Activated CD4-positive, alpha-beta T cell treated with anti-CD3 and anti-CD28 coated beads, Interleukin-2, amount 10 ng/mL, durations not matched to agents 7 days and 5 days (primary cell): Measurements from ENCODE around the gene RTCB. TPM values are rescaled to one million over a fixed set of nuclear protein-coding genes. Genes with fewer than 3 reads are reported as not detected.

Experiments used
- CTCF ChIA-PET: fragments of 350-600 bp; sonication (Branson Sonifier 250); formaldehyde crosslinking; loops from one replicate; lab custom pipeline; 2021; ENCODE audit warnings: antibody characterized with exemption; lab: Charles Lee
- POLR2A ChIA-PET: fragments of 350-600 bp; sonication (Branson Sonifier 250); formaldehyde crosslinking; loops from one replicate; lab custom pipeline; 2021; ENCODE audit warnings: antibody characterized with exemption; lab: Charles Lee
- DNase-seq: peaks from one replicate; pipeline ENCODE4 v3.0.0-alpha.2; 2020
- H3K27ac Mint-ChIP-seq: one replicate; pipeline ENCODE4 v1.8.0; 2021; ENCODE audit warnings: mild to moderate bottlenecking, moderate library complexity, mixed read lengths
- H3K27me3 Mint-ChIP-seq: one replicate; pipeline ENCODE4 v1.8.0; 2021; ENCODE audit warnings: mixed read lengths
- H3K36me3 Mint-ChIP-seq: one replicate; pipeline ENCODE4 v1.8.0; 2021; ENCODE audit warnings: low read depth, mixed read lengths
- H3K4me1 Mint-ChIP-seq: one replicate; pipeline ENCODE4 v1.8.0; 2021; ENCODE audit warnings: mixed read lengths
- H3K4me3 Mint-ChIP-seq: one replicate; pipeline ENCODE4 v1.8.0; 2021; ENCODE audit warnings: mild to moderate bottlenecking, moderate library complexity, mixed read lengths
- H3K9me3 Mint-ChIP-seq: one replicate; pipeline ENCODE4 v1.8.0; 2021; ENCODE audit warnings: mixed read lengths
- total RNA-seq, 2 experiments: library from RNA; stranded (reverse); gene quantifications; one replicate each; pipeline ENCODE4 v1.2.3, GENCODE V29; 2021

Gene RTCB
- total RNA-seq, 2 experiments from 2014 or later: 49.1 to 58.5 TPM

GRCh38 chr22:32413719-32414118 lies 1.7 kb upstream of the RTCB start:
- ChIA-PET POLR2A (no interaction called here), CTCF (no interaction called here)
- Mint-ChIP-seq H3K27me3 (peaks cover 17% of the 10 kb centered on the region), H3K27ac (no peak overlapping the region), H3K9me3 (no peaks in the 10 kb centered on the region), H3K4me1 (peaks cover 41% of the 10 kb centered on the region), H3K4me3 (no peak overlapping the region), H3K36me3 (peaks cover 8% of the 10 kb centered on the region)
- DNase-seq: no peak

- Mint-ChIP-seq H3K27me3 (peaks cover 3% of the 10 kb centered on the region), H3K4me3 (peak overlapping the region; percentile 96), H3K9me3 (no peaks in the 10 kb centered on the region), H3K27ac (peak overlapping the region; percentile 94), H3K36me3 (peaks cover 29% of the 10 kb centered on the region), H3K4me1 (peaks cover 58% of the 10 kb centered on the region)
- DNase-seq: peak; percentile 12
- ChIA-PET POLR2A (interaction anchor here (0.7 to 1.4 kb wide), 2 partner anchors 64 to 438 kb away, joined by 3 to 6 read pairs; partner anchors contain the start of gene FBXO7), CTCF (interaction anchor here (0.7 to 1.6 kb wide), 6 partner anchors 11 to 746 kb away, joined by 3 to 4 read pairs (median 3); partner anchors contain the start of gene FBXO7)
These were observed 645 bp downstream of the RTCB start for GRCh38 chr22:32411402-32411801.

GRCh38 chr22:32410459-32410858 lies 1.6 kb downstream of the RTCB start:
- peaks cover 58% of the 10 kb centered on the region for H3K4me1 Mint-ChIP-seq
- H3K4me3 Mint-ChIP-seq: peak overlapping the region; percentile 96
- H3K27me3 Mint-ChIP-seq: no peaks in the 10 kb centered on the region
- ChIA-PET POLR2A (no interaction called here), CTCF (interaction anchor here (1.0 to 1.6 kb wide), 2 partner anchors 12 to 64 kb away, joined by 3 to 4 read pairs; partner anchors contain the start of gene FBXO7)
- no peak for DNase-seq
- H3K9me3 Mint-ChIP-seq: no peaks in the 10 kb centered on the region
- H3K36me3 Mint-ChIP-seq: peaks cover 36% of the 10 kb centered on the region
- H3K27ac Mint-ChIP-seq: peak overlapping the region; percentile 1

GRCh38 chr22:32409977-32410376 lies 2.1 kb downstream of the RTCB start:
- Mint-ChIP-seq H3K27ac (peak overlapping the region; percentile 1), H3K9me3 (no peaks in the 10 kb centered on the region), H3K27me3 (no peaks in the 10 kb centered on the region), H3K4me1 (peaks cover 58% of the 10 kb centered on the region), H3K36me3 (peaks cover 40% of the 10 kb centered on the region), H3K4me3 (peak overlapping the region; percentile 96)
- POLR2A ChIA-PET: no interaction called here
- no peak for DNase-seq
- CTCF ChIA-PET: interaction anchor here (0.7 kb wide), 1 partner anchor 68 kb away, joined by 3 read pairs; no protein-coding TSS in a partner anchor

- POLR2A ChIA-PET: no interaction called here
- no peaks in the 10 kb centered on the region for H3K9me3 Mint-ChIP-seq
- no peak for DNase-seq
- no peak overlapping the region for H3K4me3 Mint-ChIP-seq
- peaks cover 44% of the 10 kb centered on the region for H3K36me3 Mint-ChIP-seq
- H3K27me3 Mint-ChIP-seq: no peaks in the 10 kb centered on the region
- H3K27ac Mint-ChIP-seq: peak overlapping the region; percentile 46
- CTCF ChIA-PET: interaction anchor here (1.1 kb wide), 1 partner anchor 17 kb away, joined by 3 read pairs; no protein-coding TSS in a partner anchor
- H3K4me1 Mint-ChIP-seq: peaks cover 49% of the 10 kb centered on the region
These were observed 4.1 kb downstream of the RTCB start for GRCh38 chr22:32407936-32408335.

GRCh38 chr22:32407312-32407711 lies 4.7 kb downstream of the RTCB start:
- peaks cover 43% of the 10 kb centered on the region for H3K4me1 Mint-ChIP-seq
- no peaks in the 10 kb centered on the region for H3K9me3 Mint-ChIP-seq
- ChIA-PET POLR2A (no interaction called here), CTCF (no interaction called here)
- peaks cover 44% of the 10 kb centered on the region for H3K36me3 Mint-ChIP-seq
- no peaks in the 10 kb centered on the region for H3K27me3 Mint-ChIP-seq
- DNase-seq: no peak
- H3K27ac Mint-ChIP-seq: peak overlapping the region; percentile 81
- H3K4me3 Mint-ChIP-seq: no peak overlapping the region

- H3K4me1 Mint-ChIP-seq: peaks cover 21% of the 10 kb centered on the region
- H3K27me3 Mint-ChIP-seq: no peaks in the 10 kb centered on the region
- CTCF ChIA-PET: no interaction called here
- H3K27ac Mint-ChIP-seq: no peak overlapping the region
- H3K4me3 Mint-ChIP-seq: no peak overlapping the region
- no peak for DNase-seq
- H3K9me3 Mint-ChIP-seq: no peaks in the 10 kb centered on the region
- POLR2A ChIA-PET: no interaction called here
- peaks cover 56% of the 10 kb centered on the region for H3K36me3 Mint-ChIP-seq
These were observed 8.0 kb downstream of the RTCB start for GRCh38 chr22:32404021-32404420.

GRCh38 chr22:32401486-32401885 lies 10.6 kb downstream of the RTCB start:
- H3K36me3 Mint-ChIP-seq: peaks cover 47% of the 10 kb centered on the region
- H3K27ac Mint-ChIP-seq: no peak overlapping the region
- CTCF ChIA-PET: interaction anchor here (2.0 kb wide), 1 partner anchor 431 kb away, joined by 4 read pairs; no protein-coding TSS in a partner anchor
- H3K4me3 Mint-ChIP-seq: no peak overlapping the region
- DNase-seq: no peak
- POLR2A ChIA-PET: no interaction called here
- H3K9me3 Mint-ChIP-seq: no peaks in the 10 kb centered on the region
- peaks cover 2% of the 10 kb centered on the region for H3K4me1 Mint-ChIP-seq
- H3K27me3 Mint-ChIP-seq: no peaks in the 10 kb centered on the region

GRCh38 chr22:32396746-32397145 lies 15.3 kb downstream of the RTCB start:
- H3K27ac Mint-ChIP-seq: no peak overlapping the region
- ChIA-PET POLR2A (no interaction called here), CTCF (no interaction called here)

GRCh38 chr22:32396255-32396654 lies 15.8 kb downstream of the RTCB start:
- H3K27ac Mint-ChIP-seq: no peak overlapping the region
- peaks cover 55% of the 10 kb centered on the region for H3K36me3 Mint-ChIP-seq
- peaks cover 8% of the 10 kb centered on the region for H3K4me1 Mint-ChIP-seq
- DNase-seq: no peak
- ChIA-PET CTCF (no interaction called here), POLR2A (no interaction called here)
- no peaks in the 10 kb centered on the region for H3K27me3 Mint-ChIP-seq
- no peak overlapping the region for H3K4me3 Mint-ChIP-seq
- H3K9me3 Mint-ChIP-seq: no peaks in the 10 kb centered on the region

More at GRCh38 chr22:32396746-32397145, 15.3 kb downstream of the RTCB start:
- Mint-ChIP-seq H3K4me3 (no peak overlapping the region), H3K36me3 (peaks cover 57% of the 10 kb centered on the region), H3K9me3 (no peaks in the 10 kb centered on the region), H3K4me1 (peaks cover 8% of the 10 kb centered on the region), H3K27me3 (no peaks in the 10 kb centered on the region)
- no peak for DNase-seq

- ChIA-PET CTCF (no interaction called here), POLR2A (no interaction called here)
- no peaks in the 10 kb centered on the region for H3K27me3 Mint-ChIP-seq
- H3K4me1 Mint-ChIP-seq: peaks cover 8% of the 10 kb centered on the region
- H3K36me3 Mint-ChIP-seq: peaks cover 48% of the 10 kb centered on the region
- DNase-seq: no peak
- no peaks in the 10 kb centered on the region for H3K9me3 Mint-ChIP-seq
- no peak overlapping the region for H3K27ac Mint-ChIP-seq
- no peak overlapping the region for H3K4me3 Mint-ChIP-seq
These were observed 16.9 kb downstream of the RTCB start for GRCh38 chr22:32395107-32395506.

GRCh38 chr22:32389685-32390084 lies 22.4 kb downstream of the RTCB start:
- no peaks in the 10 kb centered on the region for H3K9me3 Mint-ChIP-seq
- H3K27ac Mint-ChIP-seq: peak overlapping the region; percentile 52
- no peaks in the 10 kb centered on the region for H3K4me1 Mint-ChIP-seq
- ChIA-PET POLR2A (no interaction called here), CTCF (interaction anchor here (1.0 kb wide), 1 partner anchor 10 kb away, joined by 3 read pairs; no protein-coding TSS in a partner anchor)
- H3K36me3 Mint-ChIP-seq: peaks cover 40% of the 10 kb centered on the region
- H3K27me3 Mint-ChIP-seq: no peaks in the 10 kb centered on the region
- peak; percentile 29 for DNase-seq
- H3K4me3 Mint-ChIP-seq: no peak overlapping the region

- Mint-ChIP-seq H3K36me3 (peaks cover 22% of the 10 kb centered on the region), H3K4me3 (no peak overlapping the region), H3K27ac (no peak overlapping the region), H3K9me3 (no peaks in the 10 kb centered on the region), H3K4me1 (no peaks in the 10 kb centered on the region), H3K27me3 (no peaks in the 10 kb centered on the region)
- no peak for DNase-seq
- POLR2A ChIA-PET: no interaction called here
- CTCF ChIA-PET: no interaction called here
These were observed 26.4 kb downstream of the RTCB start for GRCh38 chr22:32385681-32386080.

- ChIA-PET POLR2A (no interaction called here), CTCF (no interaction called here)
- Mint-ChIP-seq H3K27ac (no peak overlapping the region), H3K36me3 (peaks cover 3% of the 10 kb centered on the region), H3K4me1 (no peaks in the 10 kb centered on the region), H3K27me3 (no peaks in the 10 kb centered on the region), H3K9me3 (no peaks in the 10 kb centered on the region), H3K4me3 (no peak overlapping the region)
- no peak for DNase-seq
These were observed 31.1 kb downstream of the RTCB start for GRCh38 chr22:32380991-32381390.
